Measurements from ENCODE around the gene EXOC3. TPM values are rescaled to one million over a fixed set of nuclear protein-coding genes. Genes with fewer than 3 reads are reported as not detected.

EXOC3 gene
- total RNA-seq (2013; cell fraction: nucleolus; rRNA removed): 139 and 145 TPM in 2 replicates
- total RNA-seq (2014; rRNA removed): 28.6 and 32.5 TPM in 2 replicates
- 22.4 and 25.4 TPM in 2 replicates for total RNA-seq (2014; rRNA removed; fragmentation: Illumina TruSeq; extraction: Trizol)
- 48.9 and 50.3 TPM in 2 replicates for total RNA-seq (2021)
- polyA plus RNA-seq (2011; ENCODE audit: low read depth): 26.9 TPM
- 16.4 and 22.6 TPM in 2 replicates for polyA plus RNA-seq (2011; rRNA removed)
- 24.5 and 26.9 TPM in 2 replicates for polyA plus RNA-seq (2011; cell fraction: cytosol; rRNA removed)
- polyA plus RNA-seq (2011; cell fraction: nucleus; rRNA removed): 77.4 and 98.6 TPM in 2 replicates
- polyA plus RNA-seq (2012): 40.4 and 47.5 TPM in 2 replicates
- 18.5 and 24.8 TPM in 2 replicates for polyA plus RNA-seq (2014; fragmentation: Illumina TruSeq; extraction: Trizol)
- polyA plus RNA-seq (2014; fragmentation: Nextera tagmentation; extraction: Ambion mirVana): 1 to 10 TPM; 1.6 to 7.2 TPM
- polyA plus RNA-seq (2014; rRNA removed): 30.5 and 33.2 TPM in 2 replicates
- 10 to 100 TPM; 52.7 to 53.0 TPM for polyA plus RNA-seq (2016; fragmentation: Nextera tagmentation; extraction: Ambion mirVana)
- 26.3 and 28.8 TPM in 2 replicates for polyA minus RNA-seq (2011; rRNA and poly(A)+ RNA removed)
- 10.8 and 14.6 TPM in 2 replicates for polyA minus RNA-seq (2011; cell fraction: cytosol; rRNA and poly(A)+ RNA removed)
- polyA minus RNA-seq (2011; cell fraction: nucleus; rRNA and poly(A)+ RNA removed): 21.5 and 30.1 TPM in 2 replicates
- Bru-seq, nascent RNA: percentile 83 among the genes with signal in this experiment
- percentile 92 among the genes with signal in this experiment for BruChase-seq, experiment 1, labeled RNA remaining after a 6-hour chase
- BruChase-seq, experiment 2, labeled RNA remaining after a 2-hour chase: percentile 91 among the genes with signal in this experiment
- long read RNA-seq, experiment 1, partial matches to known transcripts: 3 of 6 reads
- long read RNA-seq, experiment 1, other reads (novel, unspliced or antisense): 1 of 6 reads
- long read RNA-seq, experiment 2, partial matches to known transcripts: 12 of 18 reads
- long read RNA-seq, experiment 2, other reads (novel, unspliced or antisense): 2 of 18 reads

DNA sequence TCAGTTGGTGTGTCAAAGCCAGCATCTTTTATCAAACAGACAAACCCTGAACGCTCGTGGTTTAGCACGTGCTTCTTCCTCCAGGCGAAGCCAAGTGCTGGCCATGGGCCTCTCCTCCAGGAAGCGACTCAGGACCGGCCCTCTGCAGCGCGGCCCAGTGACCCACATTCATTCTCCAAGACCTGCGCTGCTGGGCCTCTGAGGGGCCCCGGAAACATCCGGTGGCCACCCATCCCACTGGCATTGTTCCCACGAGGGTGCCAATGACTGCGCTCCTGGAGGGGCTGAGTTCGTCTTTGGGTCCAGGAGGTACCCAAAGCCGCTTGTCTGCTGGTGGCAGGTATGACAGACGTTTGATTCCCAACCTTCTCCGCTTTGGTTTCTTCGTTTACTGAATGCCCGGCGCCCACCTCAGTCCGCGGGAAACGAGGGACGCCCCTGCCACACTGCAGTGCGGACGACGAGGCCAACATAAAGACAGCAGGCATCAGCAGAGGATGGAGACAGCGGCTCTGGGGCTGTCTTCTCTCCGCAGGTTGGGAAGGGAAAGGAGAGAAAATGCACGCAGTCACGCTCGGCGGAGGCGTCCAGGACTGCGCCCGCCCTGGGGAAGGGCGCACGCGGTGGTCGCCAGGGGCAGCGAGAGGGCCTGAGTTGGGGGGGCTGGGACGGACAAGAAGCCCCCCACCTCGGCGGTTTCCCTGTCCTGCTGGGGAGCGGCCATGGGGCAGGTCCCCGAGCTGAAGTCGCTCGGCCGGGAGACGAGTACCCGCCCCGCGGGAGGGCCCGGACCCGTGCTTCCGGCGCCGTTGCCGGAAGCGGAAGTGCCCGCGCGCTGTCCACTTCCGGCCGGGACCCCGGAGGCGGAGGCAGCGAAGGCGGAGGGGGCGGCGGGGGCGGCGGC is at the start of gene EXOC3:
Gene EXOC3, plus strand, starts transcription at position 842 of the 904 bp plus-strand sequence. CDS start 3,030 bp downstream, outside the sequence.
- Histone ChIP-seq H3K79me2 (ENCODE audit: control insufficient read depth, insufficient read depth, low read length) (peaks cover 31% of the 10 kb centered on the region), H3K9ac (ENCODE audit: control insufficient read depth, insufficient read depth, low read length) (peak within 1 kb of the TSS; percentile 87), H3K27me3 (replicated peaks in 1 of 2; ENCODE audit: control insufficient read depth in 2 of 2, insufficient read depth in 2 of 2, low read length in 1 of 2) (no peaks in the 10 kb centered on the region), H3K4me2 (ENCODE audit: control insufficient read depth, insufficient read depth) (peak within 1 kb of the TSS; percentile 96), H4K20me1 (ENCODE audit: control insufficient read depth, insufficient read depth) (no peaks in the 10 kb centered on the region), H3K4me1 (ENCODE audit: control insufficient read depth, insufficient read depth, low read length) (peaks cover 23% of the 10 kb centered on the region), H3K27ac (ENCODE audit: control insufficient read depth, insufficient read depth) (peak within 1 kb of the TSS; percentile 81), H3K36me3 (ENCODE audit: control insufficient read depth in 2 of 2, insufficient read depth in 2 of 2, low read length in 1 of 2) (peaks cover 6 to 10% of the 10 kb centered on the region in 2 experiments), H2AFZ (ENCODE audit: control insufficient read depth, low read depth, low read length) (peak within 1 kb of the TSS; percentile 85), H3K9me3 (replicated peaks; ENCODE audit: control insufficient read depth, insufficient read depth, low read length) (no peaks in the 10 kb centered on the region), H3K4me3 (peak within 1 kb of the TSS; percentile 81)
- ChIA-PET SMC1A (ENCODE audit: uncharacterized antibody, unreplicated experiment) (interaction anchor here (0.9 kb wide), 1 partner anchor 11 kb away, joined by 3 read pairs; no protein-coding TSS in a partner anchor), RAD21 (ENCODE audit: unreplicated experiment) (interaction anchor here (0.7 to 1.2 kb wide), 2 partner anchors 17 to 126 kb away, joined by 3 read pairs; no protein-coding TSS in a partner anchor), POLR2A (interaction anchor here (0.6 kb wide), 1 partner anchor 127 kb away, joined by 3 read pairs; no protein-coding TSS in a partner anchor), CTCF (interaction anchor here (3.6 kb wide), 1 partner anchor 125 kb away, joined by 21 read pairs; no protein-coding TSS in a partner anchor)
- 10% methylated on average over 58 of the region's 73 CpGs for WGBS (ENCODE audit: insufficient coverage, insufficient replicate concordance, low lambda C conversion rate, missing lambda C conversion rate)
- ATAC-seq: peak; percentile 91
- DNase-seq (ENCODE audit: low read depth, low spot score): no peak
- in situ Hi-C loops (cut with MboI): no loop called here
- intact Hi-C loops (cut with micrococcal nuclease; ENCODE audit: unreplicated experiment): no loop called here
- FAIRE-seq: peak; percentile 65
- BruUV-seq (replicated peaks): TSS peak; percentile 92
- TF ChIP-seq RELA (IDR thresholded peaks at IDR 0.05; ENCODE audit: borderline replicate concordance, partially characterized antibody): peak; percentile 23
- TF ChIP-seq KLF5 (IDR thresholded peaks at IDR 0.05; ENCODE audit: partially characterized antibody): peak; percentile 44
- TF ChIP-seq SMAD5 (IDR thresholded peaks at IDR 0.05; ENCODE audit: low read depth): peak; percentile 54; the same call in 1 of the 2 replicates
- TF ChIP-seq BACH1 (IDR thresholded peaks at IDR 0.05; ENCODE audit: borderline replicate concordance): peak; percentile 32; the same call in 1 of the 2 replicates
- no peak for TF ChIP-seq WRNIP1 (IDR thresholded peaks at IDR 0.05; ENCODE audit: borderline replicate concordance, low read depth, low read length)
- no peak for TF ChIP-seq ZNF622 (IDR thresholded peaks at IDR 0.05)
- TF ChIP-seq, protein P1, sequence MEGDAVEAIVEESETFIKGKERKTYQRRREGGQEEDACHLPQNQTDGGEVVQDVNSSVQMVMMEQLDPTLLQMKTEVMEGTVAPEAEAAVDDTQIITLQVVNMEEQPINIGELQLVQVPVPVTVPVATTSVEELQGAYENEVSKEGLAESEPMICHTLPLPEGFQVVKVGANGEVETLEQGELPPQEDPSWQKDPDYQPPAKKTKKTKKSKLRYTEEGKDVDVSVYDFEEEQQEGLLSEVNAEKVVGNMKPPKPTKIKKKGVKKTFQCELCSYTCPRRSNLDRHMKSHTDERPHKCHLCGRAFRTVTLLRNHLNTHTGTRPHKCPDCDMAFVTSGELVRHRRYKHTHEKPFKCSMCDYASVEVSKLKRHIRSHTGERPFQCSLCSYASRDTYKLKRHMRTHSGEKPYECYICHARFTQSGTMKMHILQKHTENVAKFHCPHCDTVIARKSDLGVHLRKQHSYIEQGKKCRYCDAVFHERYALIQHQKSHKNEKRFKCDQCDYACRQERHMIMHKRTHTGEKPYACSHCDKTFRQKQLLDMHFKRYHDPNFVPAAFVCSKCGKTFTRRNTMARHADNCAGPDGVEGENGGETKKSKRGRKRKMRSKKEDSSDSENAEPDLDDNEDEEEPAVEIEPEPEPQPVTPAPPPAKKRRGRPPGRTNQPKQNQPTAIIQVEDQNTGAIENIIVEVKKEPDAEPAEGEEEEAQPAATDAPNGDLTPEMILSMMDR (IDR thresholded peaks at IDR 0.05 in 2 of 3, conservative IDR thresholded peaks at IDR 0.05 in 1 of 3; ENCODE audit: control insufficient read depth in 2 of 3, extremely low read depth in 1 of 3, insufficient read depth in 1 of 3, low read depth in 3 of 3, low read length in 3 of 3): no peak
- no peak for TF ChIP-seq JUND (IDR thresholded peaks at IDR 0.05; ENCODE audit: low read depth, low read length)
- TF ChIP-seq, protein P2, sequence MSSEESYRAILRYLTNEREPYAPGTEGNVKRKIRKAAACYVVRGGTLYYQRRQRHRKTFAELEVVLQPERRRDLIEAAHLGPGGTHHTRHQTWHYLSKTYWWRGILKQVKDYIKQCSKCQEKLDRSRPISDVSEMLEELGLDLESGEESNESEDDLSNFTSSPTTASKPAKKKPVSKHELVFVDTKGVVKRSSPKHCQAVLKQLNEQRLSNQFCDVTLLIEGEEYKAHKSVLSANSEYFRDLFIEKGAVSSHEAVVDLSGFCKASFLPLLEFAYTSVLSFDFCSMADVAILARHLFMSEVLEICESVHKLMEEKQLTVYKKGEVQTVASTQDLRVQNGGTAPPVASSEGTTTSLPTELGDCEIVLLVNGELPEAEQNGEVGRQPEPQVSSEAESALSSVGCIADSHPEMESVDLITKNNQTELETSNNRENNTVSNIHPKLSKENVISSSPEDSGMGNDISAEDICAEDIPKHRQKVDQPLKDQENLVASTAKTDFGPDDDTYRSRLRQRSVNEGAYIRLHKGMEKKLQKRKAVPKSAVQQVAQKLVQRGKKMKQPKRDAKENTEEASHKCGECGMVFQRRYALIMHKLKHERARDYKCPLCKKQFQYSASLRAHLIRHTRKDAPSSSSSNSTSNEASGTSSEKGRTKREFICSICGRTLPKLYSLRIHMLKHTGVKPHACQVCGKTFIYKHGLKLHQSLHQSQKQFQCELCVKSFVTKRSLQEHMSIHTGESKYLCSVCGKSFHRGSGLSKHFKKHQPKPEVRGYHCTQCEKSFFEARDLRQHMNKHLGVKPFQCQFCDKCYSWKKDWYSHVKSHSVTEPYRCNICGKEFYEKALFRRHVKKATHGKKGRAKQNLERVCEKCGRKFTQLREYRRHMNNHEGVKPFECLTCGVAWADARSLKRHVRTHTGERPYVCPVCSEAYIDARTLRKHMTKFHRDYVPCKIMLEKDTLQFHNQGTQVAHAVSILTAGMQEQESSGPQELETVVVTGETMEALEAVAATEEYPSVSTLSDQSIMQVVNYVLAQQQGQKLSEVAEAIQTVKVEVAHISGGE (CRISPR knock-in tag; IDR thresholded peaks at IDR 0.05): peak; percentile 35; the same call in 1 of the 2 replicates
